ENCODE results near the gene ANKRD44. TPM values are rescaled to one million over a fixed set of nuclear protein-coding genes. Genes with fewer than 3 reads are reported as not detected.

ANKRD44 gene
- total RNA-seq, 1 experiment from 2014 or later = 7.8 TPM

DNA sequence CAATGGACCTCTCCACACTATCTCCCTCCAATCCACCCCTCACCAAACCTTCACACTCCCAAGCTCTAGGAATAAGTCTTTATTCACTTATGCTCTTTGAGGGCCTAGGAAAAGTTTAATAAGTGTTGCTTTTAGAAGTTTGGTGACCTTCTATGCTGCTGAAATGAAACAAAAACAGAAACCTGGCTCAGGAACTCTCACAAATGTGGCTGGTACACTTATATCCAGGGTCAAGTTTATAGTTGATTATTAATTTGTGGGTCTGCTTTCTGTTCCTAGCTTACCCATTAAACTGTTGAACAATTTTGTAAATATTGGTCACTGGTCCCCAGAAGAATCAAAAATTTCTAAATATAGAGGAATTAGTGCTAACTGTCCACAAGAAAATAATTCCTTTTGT, 14.2 kb upstream of the ANKRD44 start:
- no peak for TF ChIP-seq SIN3A (IDR thresholded peaks at IDR 0.05; ENCODE audit: borderline replicate concordance, insufficient read depth, low read depth, low read length)
- TF ChIP-seq POLR2AphosphoS5 (IDR thresholded peaks at IDR 0.05; ENCODE audit: low read depth, low read length) = no peak
- TF ChIP-seq, protein P1, sequence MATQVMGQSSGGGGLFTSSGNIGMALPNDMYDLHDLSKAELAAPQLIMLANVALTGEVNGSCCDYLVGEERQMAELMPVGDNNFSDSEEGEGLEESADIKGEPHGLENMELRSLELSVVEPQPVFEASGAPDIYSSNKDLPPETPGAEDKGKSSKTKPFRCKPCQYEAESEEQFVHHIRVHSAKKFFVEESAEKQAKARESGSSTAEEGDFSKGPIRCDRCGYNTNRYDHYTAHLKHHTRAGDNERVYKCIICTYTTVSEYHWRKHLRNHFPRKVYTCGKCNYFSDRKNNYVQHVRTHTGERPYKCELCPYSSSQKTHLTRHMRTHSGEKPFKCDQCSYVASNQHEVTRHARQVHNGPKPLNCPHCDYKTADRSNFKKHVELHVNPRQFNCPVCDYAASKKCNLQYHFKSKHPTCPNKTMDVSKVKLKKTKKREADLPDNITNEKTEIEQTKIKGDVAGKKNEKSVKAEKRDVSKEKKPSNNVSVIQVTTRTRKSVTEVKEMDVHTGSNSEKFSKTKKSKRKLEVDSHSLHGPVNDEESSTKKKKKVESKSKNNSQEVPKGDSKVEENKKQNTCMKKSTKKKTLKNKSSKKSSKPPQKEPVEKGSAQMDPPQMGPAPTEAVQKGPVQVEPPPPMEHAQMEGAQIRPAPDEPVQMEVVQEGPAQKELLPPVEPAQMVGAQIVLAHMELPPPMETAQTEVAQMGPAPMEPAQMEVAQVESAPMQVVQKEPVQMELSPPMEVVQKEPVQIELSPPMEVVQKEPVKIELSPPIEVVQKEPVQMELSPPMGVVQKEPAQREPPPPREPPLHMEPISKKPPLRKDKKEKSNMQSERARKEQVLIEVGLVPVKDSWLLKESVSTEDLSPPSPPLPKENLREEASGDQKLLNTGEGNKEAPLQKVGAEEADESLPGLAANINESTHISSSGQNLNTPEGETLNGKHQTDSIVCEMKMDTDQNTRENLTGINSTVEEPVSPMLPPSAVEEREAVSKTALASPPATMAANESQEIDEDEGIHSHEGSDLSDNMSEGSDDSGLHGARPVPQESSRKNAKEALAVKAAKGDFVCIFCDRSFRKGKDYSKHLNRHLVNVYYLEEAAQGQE (IDR thresholded peaks at IDR 0.05; ENCODE audit: insufficient read depth in 1 of 2, low read depth in 2 of 2, low read length in 1 of 2) = no peak
- TF ChIP-seq, protein P2, sequence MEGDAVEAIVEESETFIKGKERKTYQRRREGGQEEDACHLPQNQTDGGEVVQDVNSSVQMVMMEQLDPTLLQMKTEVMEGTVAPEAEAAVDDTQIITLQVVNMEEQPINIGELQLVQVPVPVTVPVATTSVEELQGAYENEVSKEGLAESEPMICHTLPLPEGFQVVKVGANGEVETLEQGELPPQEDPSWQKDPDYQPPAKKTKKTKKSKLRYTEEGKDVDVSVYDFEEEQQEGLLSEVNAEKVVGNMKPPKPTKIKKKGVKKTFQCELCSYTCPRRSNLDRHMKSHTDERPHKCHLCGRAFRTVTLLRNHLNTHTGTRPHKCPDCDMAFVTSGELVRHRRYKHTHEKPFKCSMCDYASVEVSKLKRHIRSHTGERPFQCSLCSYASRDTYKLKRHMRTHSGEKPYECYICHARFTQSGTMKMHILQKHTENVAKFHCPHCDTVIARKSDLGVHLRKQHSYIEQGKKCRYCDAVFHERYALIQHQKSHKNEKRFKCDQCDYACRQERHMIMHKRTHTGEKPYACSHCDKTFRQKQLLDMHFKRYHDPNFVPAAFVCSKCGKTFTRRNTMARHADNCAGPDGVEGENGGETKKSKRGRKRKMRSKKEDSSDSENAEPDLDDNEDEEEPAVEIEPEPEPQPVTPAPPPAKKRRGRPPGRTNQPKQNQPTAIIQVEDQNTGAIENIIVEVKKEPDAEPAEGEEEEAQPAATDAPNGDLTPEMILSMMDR (IDR thresholded peaks at IDR 0.05) = no peak
- no peak for TF ChIP-seq TCF7L2 (IDR thresholded peaks at IDR 0.05; ENCODE audit: low read depth, low read length)
- Histone ChIP-seq H3K27ac (ENCODE audit: low read length) (no peak overlapping the region), H3K27me3 (ENCODE audit: control insufficient read depth, insufficient read depth, low read length) (no peaks in the 10 kb centered on the region), H3K4me1 (ENCODE audit: control insufficient read depth, insufficient read depth, low read length) (no peaks in the 10 kb centered on the region), H3K9me3 (ENCODE audit: control insufficient read depth, insufficient read depth, low read depth, low read length) (no peaks in the 10 kb centered on the region), H3K36me3 (ENCODE audit: control insufficient read depth, insufficient read depth, low read length) (no peaks in the 10 kb centered on the region), H3K4me3 (ENCODE audit: low read depth in 2 of 2, low read length in 2 of 2) (no peak overlapping the region)
- in situ Hi-C loops (cut with HindIII; ENCODE audit: low pct_unique_long_range_greater_than_20kb, low sequenced_read_pairs) = no loop called here
- ATAC-seq = no peak
- CTCF ChIA-PET = no interaction called here
- intact Hi-C loops (cut with micrococcal nuclease; ENCODE audit: unreplicated experiment) = no loop called here
- no TSS peak for BruUV-seq (replicated peaks)
- POLR2A ChIA-PET = no interaction called here
- no peak for DNase-seq (ENCODE audit: low read depth, low spot score)

DNA sequence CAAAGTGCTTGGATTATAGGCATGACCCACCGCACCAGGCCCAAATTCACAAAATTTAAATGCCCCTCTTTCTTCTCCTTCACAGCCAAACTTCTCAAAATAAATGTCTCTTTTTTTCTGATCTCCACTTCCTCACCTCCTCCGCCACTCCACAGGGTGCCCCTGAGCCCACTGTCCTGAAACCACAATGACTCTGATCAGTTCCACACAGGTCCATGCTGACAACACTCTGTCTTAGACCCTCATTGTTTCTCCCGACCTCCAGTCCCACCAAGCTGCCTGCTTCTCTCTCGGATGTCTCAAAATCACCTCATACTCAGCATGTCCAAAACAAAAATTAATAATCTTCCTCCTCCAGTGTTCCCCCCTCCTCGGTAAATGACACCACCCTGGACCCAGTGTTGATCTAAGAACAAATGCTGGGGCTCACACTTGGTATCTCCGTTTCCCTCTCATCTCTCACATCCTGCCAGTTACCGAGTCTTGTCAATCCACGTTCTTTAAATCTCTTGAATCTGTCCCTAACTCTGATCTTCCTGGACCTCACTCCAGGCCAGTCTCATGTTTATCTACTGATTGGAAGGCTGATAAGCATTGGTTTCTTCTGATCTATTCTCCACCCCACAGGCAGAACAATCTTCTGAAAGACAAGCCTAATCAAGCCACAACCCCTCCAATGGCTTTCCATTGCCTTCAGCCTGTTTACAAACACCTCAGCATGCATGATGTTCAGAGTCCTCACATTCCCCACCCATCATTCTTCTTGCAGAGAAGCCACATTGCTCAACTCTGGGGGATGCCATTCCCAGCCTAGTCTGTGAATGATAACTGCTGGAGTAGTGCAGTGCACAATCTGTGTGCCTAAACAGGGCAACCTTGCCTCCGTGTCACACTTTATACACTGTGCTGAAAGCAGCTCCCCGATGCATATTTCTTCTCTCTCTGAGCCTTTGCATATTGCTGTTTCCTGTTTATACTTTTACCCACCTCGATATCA, 12.4 kb upstream of the ANKRD44 start:
- intact Hi-C loops (cut with micrococcal nuclease; ENCODE audit: unreplicated experiment) (no loop called here), in situ Hi-C loops (cut with HindIII; ENCODE audit: low pct_unique_long_range_greater_than_20kb, low sequenced_read_pairs) (no loop called here)
- Histone ChIP-seq H3K4me3 (ENCODE audit: low read depth in 2 of 2, low read length in 2 of 2) (no peak overlapping the region), H3K36me3 (ENCODE audit: control insufficient read depth, insufficient read depth, low read length) (no peaks in the 10 kb centered on the region), H3K27ac (ENCODE audit: low read length) (no peak overlapping the region), H3K4me1 (ENCODE audit: control insufficient read depth, insufficient read depth, low read length) (no peaks in the 10 kb centered on the region), H3K9me3 (ENCODE audit: control insufficient read depth, insufficient read depth, low read depth, low read length) (no peaks in the 10 kb centered on the region), H3K27me3 (ENCODE audit: control insufficient read depth, insufficient read depth, low read length) (no peaks in the 10 kb centered on the region)
- ChIA-PET CTCF (no interaction called here), POLR2A (no interaction called here)
- ATAC-seq (no peak), DNase-seq (ENCODE audit: low read depth, low spot score) (no peak)
- no TSS peak for BruUV-seq (replicated peaks)
- TF ChIP-seq TCF7L2 (IDR thresholded peaks at IDR 0.05; ENCODE audit: low read depth, low read length) = no peak
- TF ChIP-seq POLR2AphosphoS5 (IDR thresholded peaks at IDR 0.05; ENCODE audit: low read depth, low read length) = no peak
- TF ChIP-seq, protein P1 (IDR thresholded peaks at IDR 0.05; ENCODE audit: insufficient read depth in 1 of 2, low read depth in 2 of 2, low read length in 1 of 2) = no peak
